HCT116 (cell line): ENCODE results near the gene USP36.

ENCODE experiments used
- CTCF ChIP-seq, 3 experiments: fragments of 200-600 bp in 1 of 3; sonication (generic) in 1 of 3; IDR thresholded peaks in 2 of 3; conservative IDR thresholded peaks in 1 of 3; 2 replicates each; pipeline ENCODE4 v1.5.1; 2012 to 2017; ENCODE audit warnings: low read depth in 2 of 3, low read length in 2 of 3, antibody characterized with exemption in 1 of 3, borderline replicate concordance in 1 of 3, control low read depth in 1 of 3, mild to moderate bottlenecking in 1 of 3, mixed read lengths in 1 of 3, mixed run types in 1 of 3, moderate library complexity in 1 of 3; ENCODE audit not compliant: insufficient read depth in 1 of 3
- ELF1 ChIP-seq: IDR thresholded peaks from 2 replicates; pipeline ENCODE4 v1.6.1; 2012; ENCODE audit warnings: low read depth, borderline replicate concordance
- EZH2 ChIP-seq: fragments of 200-600 bp; sonication (generic); IDR thresholded peaks from 2 replicates; pipeline ENCODE4 v1.6.1; 2017; ENCODE audit warnings: antibody characterized with exemption, mixed run types
- EZH2phosphoT487 ChIP-seq: fragments of 200-600 bp; IDR thresholded peaks from 2 replicates; pipeline ENCODE4 v1.6.1; 2018; ENCODE audit warnings: antibody characterized with exemption, borderline replicate concordance
- FOSL1 ChIP-seq: IDR thresholded peaks from 2 replicates; pipeline ENCODE4 v1.6.1; 2012; ENCODE audit warnings: low read depth
- MAX ChIP-seq: IDR thresholded peaks from 2 replicates; pipeline ENCODE4 v1.6.1; 2012
- POLR2A ChIP-seq: IDR thresholded peaks from 2 replicates; pipeline ENCODE4 v1.7.0; 2011; ENCODE audit warnings: borderline replicate concordance; ENCODE audit not compliant: insufficient read depth, insufficient read length; ENCODE audit errors: extremely low read depth
- POLR2AphosphoS5 ChIP-seq: IDR thresholded peaks from 2 replicates; pipeline ENCODE4 v1.6.1; 2011; ENCODE audit warnings: mild to moderate bottlenecking, low read depth, low read length, moderate library complexity
- REST ChIP-seq: IDR thresholded peaks from 2 replicates; pipeline ENCODE4 v1.6.1; 2012; ENCODE audit warnings: low read depth
- SIN3A ChIP-seq: IDR thresholded peaks from 2 replicates; pipeline ENCODE4 v1.6.1; 2012; ENCODE audit warnings: low read depth
- SP1 ChIP-seq: IDR thresholded peaks from 2 replicates; pipeline ENCODE4 v1.6.1; 2012; ENCODE audit warnings: low read depth
- TCF7L2 ChIP-seq: IDR thresholded peaks from 2 replicates; pipeline ENCODE4 v1.7.0; 2011; ENCODE audit warnings: borderline replicate concordance, inconsistent platforms; ENCODE audit not compliant: insufficient read depth, insufficient read length; ENCODE audit errors: extremely low read depth
- YY1 ChIP-seq: IDR thresholded peaks from 2 replicates; pipeline ENCODE4 v1.6.1; 2011; ENCODE audit warnings: low read length, low read depth, moderate library complexity, mild to moderate bottlenecking; ENCODE audit not compliant: insufficient replicate concordance; ENCODE audit errors: extremely low read depth
- ZBTB33 ChIP-seq: IDR thresholded peaks from 2 replicates; pipeline ENCODE4 v1.6.1; 2011; ENCODE audit warnings: mild to moderate bottlenecking, low read length, moderate library complexity; ENCODE audit not compliant: insufficient replicate concordance; ENCODE audit errors: extremely low read depth

- TF ChIP-seq CTCF (IDR thresholded peaks at IDR 0.05 in 2 of 3, conservative IDR thresholded peaks at IDR 0.05 in 1 of 3; ENCODE audit: borderline replicate concordance in 1 of 3, insufficient read depth in 1 of 3, low read depth in 2 of 3, low read length in 2 of 3) (no peak), EZH2phosphoT487 (no peak), POLR2A (no peak), YY1 (no peak), SP1 (no peak), SIN3A (no peak), REST (no peak), POLR2AphosphoS5 (no peak), EZH2 (no peak), TCF7L2 (no peak), MAX (no peak), ELF1 (no peak), FOSL1 (no peak), ZBTB33 (no peak)
These were observed 6.0 kb downstream of the USP36 start for GRCh38 chr17:78834571-78834970.
